Measurements from ENCODE around the gene CD22. TPM values are rescaled to one million over a fixed set of nuclear protein-coding genes. Genes with fewer than 3 reads are reported as not detected.

CD22 gene
- total and polyA plus RNA-seq, 2 donors (not counting 1 experiment from before 2014, with no cell fraction given) = 692 to 1,437 TPM

GRCh38 chr19:35299523-35300338 is 29.3 kb upstream of the CD22 start:
- Mint-ChIP-seq H3K27me3 (no peaks in the 10 kb centered on the region), H3K4me1 (peaks cover 6% of the 10 kb centered on the region), H3K9me3 (ENCODE audit: insufficient read depth) (no peaks in the 10 kb centered on the region), H3K27ac (no peak overlapping the region), H3K4me3 (no peak overlapping the region)
- intact Hi-C loops (cut with micrococcal nuclease) = loop anchor here (5.0 kb wide), 1 partner anchor 33 kb away; no protein-coding TSS in a partner anchor
- Histone ChIP-seq H3K79me2 (ENCODE audit: control insufficient read depth, insufficient read depth, low read length) (peaks cover 20% of the 10 kb centered on the region), H3K27me3 (replicated peaks in 1 of 4; ENCODE audit: control extremely low read depth in 1 of 4, control insufficient read depth in 3 of 4, insufficient read depth in 4 of 4, low read length in 3 of 4) (no peaks in the 10 kb centered on the region), H3K4me2 (replicated peaks; ENCODE audit: low read depth, low read length, poor library complexity, severe bottlenecking) (no peak overlapping the region), H3K27ac (ENCODE audit: low read length in 2 of 2) (no peak overlapping the region), H3K9me3 (ENCODE audit: control extremely low read depth in 1 of 3, control insufficient read depth in 2 of 3, insufficient read depth in 1 of 3, low read length in 2 of 3) (peaks cover 0 to 7% (median 0%) of the 10 kb centered on the region in 3 donors), H3K9ac (ENCODE audit: low read length) (no peak overlapping the region), H3K4me3 (ENCODE audit: control extremely low read depth in 1 of 5, extremely low read depth in 1 of 5, insufficient read depth in 1 of 5, low read depth in 2 of 5, low read length in 4 of 5) (no peak overlapping the region), H3K4me1 (ENCODE audit: control insufficient read depth in 2 of 2, insufficient read depth in 2 of 2, low read length in 2 of 2) (peaks cover 27 to 39% of the 10 kb centered on the region in 2 donors), H2AFZ (ENCODE audit: insufficient read depth, low read depth, low read length, poor library complexity, severe bottlenecking) (no peak overlapping the region), H3K36me3 (replicated peaks in 1 of 2; ENCODE audit: control extremely low read depth in 1 of 2, control insufficient read depth in 1 of 2, extremely low read depth in 1 of 2, insufficient read depth in 2 of 2, low read length in 1 of 2) (no peaks in the 10 kb centered on the region), H4K20me1 (ENCODE audit: control insufficient read depth, insufficient read depth, low read length, poor library complexity, severe bottlenecking) (no peaks in the 10 kb centered on the region)
- DNase-seq (no peak), ATAC-seq (ENCODE audit: low read depth) (no peak)
- TF ChIP-seq EZH2 (IDR thresholded peaks at IDR 0.05; ENCODE audit: borderline replicate concordance, insufficient read depth, low read depth, low read length, poor library complexity, severe bottlenecking) (no peak), CTCF (IDR thresholded peaks at IDR 0.05) (no peak)
- ChIA-PET POLR2A (no interaction called here), CTCF (no interaction called here)
- WGBS (ENCODE audit: insufficient coverage) = 92% methylated on average over 27 of the region's 55 CpGs

GRCh38 chr19:35300339-35300649 is 28.7 kb upstream of the CD22 start:
- Mint-ChIP-seq H3K9me3 (ENCODE audit: insufficient read depth) (no peaks in the 10 kb centered on the region), H3K4me3 (no peak overlapping the region), H3K27me3 (no peaks in the 10 kb centered on the region), H3K4me1 (peaks cover 9% of the 10 kb centered on the region), H3K27ac (no peak overlapping the region)
- 86% methylated on average over 9 of the region's 10 CpGs for WGBS (ENCODE audit: insufficient coverage)
- ATAC-seq (ENCODE audit: low read depth) (no peak), DNase-seq (no peak)
- H4K20me1 ChIP-seq (ENCODE audit: control insufficient read depth, insufficient read depth, low read length, poor library complexity, severe bottlenecking) = no peaks in the 10 kb centered on the region
- TF ChIP-seq CTCF (IDR thresholded peaks at IDR 0.05) = no peak
- TF ChIP-seq EZH2 (IDR thresholded peaks at IDR 0.05; ENCODE audit: borderline replicate concordance, insufficient read depth, low read depth, low read length, poor library complexity, severe bottlenecking) = no peak
- no peak overlapping the region for H3K9ac ChIP-seq (ENCODE audit: low read length)
- ChIA-PET POLR2A (no interaction called here), CTCF (no interaction called here)
- H2AFZ ChIP-seq (ENCODE audit: insufficient read depth, low read depth, low read length, poor library complexity, severe bottlenecking) = no peak overlapping the region
- no peak overlapping the region for H3K4me2 ChIP-seq (replicated peaks; ENCODE audit: low read depth, low read length, poor library complexity, severe bottlenecking)
- H3K27ac ChIP-seq (ENCODE audit: low read length in 2 of 2) = no peak overlapping the region
- H3K79me2 ChIP-seq (ENCODE audit: control insufficient read depth, insufficient read depth, low read length) = peaks cover 20% of the 10 kb centered on the region
- no peaks in the 10 kb centered on the region for H3K27me3 ChIP-seq (replicated peaks in 1 of 4; ENCODE audit: control extremely low read depth in 1 of 4, control insufficient read depth in 3 of 4, insufficient read depth in 4 of 4, low read length in 3 of 4)
- no peak overlapping the region for H3K4me3 ChIP-seq (ENCODE audit: control extremely low read depth in 1 of 5, extremely low read depth in 1 of 5, insufficient read depth in 1 of 5, low read depth in 2 of 5, low read length in 4 of 5)
- no peaks in the 10 kb centered on the region for H3K36me3 ChIP-seq (replicated peaks in 1 of 2; ENCODE audit: control extremely low read depth in 1 of 2, control insufficient read depth in 1 of 2, extremely low read depth in 1 of 2, insufficient read depth in 2 of 2, low read length in 1 of 2)
- peaks cover 22 to 35% of the 10 kb centered on the region in 2 donors for H3K4me1 ChIP-seq (ENCODE audit: control insufficient read depth in 2 of 2, insufficient read depth in 2 of 2, low read length in 2 of 2)
- peaks cover 0 to 5% (median 0%) of the 10 kb centered on the region in 3 donors for H3K9me3 ChIP-seq (ENCODE audit: control extremely low read depth in 1 of 3, control insufficient read depth in 2 of 3, insufficient read depth in 1 of 3, low read length in 2 of 3)
- intact Hi-C loops (cut with micrococcal nuclease) = no loop called here
